Measurements from ENCODE around the gene CLIP2. TPM values are rescaled to one million over a fixed set of nuclear protein-coding genes. Genes with fewer than 3 reads are reported as not detected.
A peak's percentile ranks its signal among the peaks of the same experiment; 100 is the strongest.
"Not testable (repeated sequence)": the region's sequence is repeated elsewhere in the genome, so short reads cannot be mapped to it uniquely, and the experiment has no call there.

The CLIP2 gene
- 10 to 100 TPM in 1 of 2 donors, 1 to 10 TPM in 1; 3.2 to 13.4 TPM for total RNA-seq
- total RNA-seq = 4.8 to 12.4 reads per million in 2 donors

DNA sequence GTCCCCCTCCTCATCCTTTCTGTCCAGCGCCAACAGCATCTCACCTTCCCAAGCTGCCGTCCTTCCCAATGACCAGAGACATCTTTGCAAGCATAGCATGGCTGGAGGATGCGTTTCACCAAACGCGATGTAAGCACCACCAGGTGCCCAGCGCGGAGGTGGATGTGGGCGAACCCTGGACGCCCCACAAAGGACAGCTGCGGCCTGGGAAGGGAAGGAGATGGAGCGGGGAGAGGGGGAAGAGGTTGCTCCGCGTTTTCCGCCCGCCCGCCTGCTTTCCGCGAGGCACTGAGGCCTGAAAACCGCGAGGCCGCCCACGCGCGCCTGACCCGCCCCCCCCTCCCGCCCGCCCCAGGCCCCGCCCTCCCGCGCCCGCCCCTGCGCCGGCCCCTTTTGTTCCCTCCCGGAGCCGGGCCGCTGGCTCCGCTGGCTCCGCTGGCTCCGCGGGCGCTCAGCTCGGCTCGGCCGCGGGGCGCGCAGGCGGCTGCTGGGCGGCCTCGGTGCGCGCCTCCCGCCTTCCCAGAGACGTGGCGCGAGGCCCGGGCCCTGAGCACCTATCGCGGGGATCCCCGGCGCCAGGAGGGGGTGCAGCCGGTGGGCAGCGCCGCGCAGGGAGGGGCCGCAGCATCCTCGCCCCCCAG is at the start of gene CLIP2:
Gene CLIP2, plus strand, starts transcription at position 390 of the 641 bp plus-strand sequence. CDS start 28,140 bp downstream, outside the sequence.
- peaks cover 9% of the 10 kb centered on the region for H3K27me3 Mint-ChIP-seq

DNA sequence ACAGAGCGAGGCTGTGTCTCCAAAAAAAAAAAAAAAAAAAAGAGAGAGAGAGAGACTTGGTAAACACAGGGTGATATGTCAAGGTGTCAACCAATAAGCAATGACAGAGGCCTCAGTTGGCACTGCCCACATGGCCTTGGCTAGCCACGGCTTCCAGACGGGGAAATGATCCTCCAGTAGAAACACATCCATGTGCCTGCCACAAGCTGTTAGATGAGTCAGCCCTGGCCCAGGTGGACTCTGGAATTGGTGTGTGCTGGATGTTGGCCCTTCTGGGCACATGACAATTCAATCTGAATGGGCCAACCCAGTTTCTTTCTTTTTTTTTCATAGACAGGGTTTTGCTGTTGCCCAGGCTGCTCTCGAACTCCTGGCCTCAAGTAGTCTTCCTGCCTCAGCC is 48.7 kb upstream of the CLIP2 start:
- no peak for ATAC-seq
- no peak for DNase-seq
- H3K27me3 Mint-ChIP-seq = no peaks in the 10 kb centered on the region
- H3K4me1 Mint-ChIP-seq = peaks cover 4% of the 10 kb centered on the region
- no peak overlapping the region for H3K4me3 Mint-ChIP-seq
- no peak overlapping the region for H3K27ac Mint-ChIP-seq
- no peaks in the 10 kb centered on the region for H3K9me3 ChIP-seq (ENCODE audit: control insufficient read depth, low read length, poor library complexity, severe bottlenecking)
- H3K36me3 Mint-ChIP-seq (ENCODE audit: low read depth) = peaks cover 7% of the 10 kb centered on the region

More for the DNA sequence above, at the start of gene CLIP2:
- peaks cover 11% of the 10 kb centered on the region for H3K4me1 Mint-ChIP-seq
- no peaks in the 10 kb centered on the region for H3K9me3 ChIP-seq (ENCODE audit: control insufficient read depth, low read length, poor library complexity, severe bottlenecking)
- peak within 1 kb of the TSS; percentile 60 for H3K27ac Mint-ChIP-seq
- H3K36me3 Mint-ChIP-seq (ENCODE audit: low read depth) = no peaks in the 10 kb centered on the region
- peak; percentile 89 for ATAC-seq
- peak within 1 kb of the TSS; percentile 86 for H3K4me3 Mint-ChIP-seq
- peak; percentile 47 to 76 (median 73) for DNase-seq

GRCh38 chr7:74242122-74242443 is 47.1 kb upstream of the CLIP2 start:
- Mint-ChIP-seq H3K4me3 (no peak overlapping the region), H3K27me3 (no peaks in the 10 kb centered on the region), H3K4me1 (peaks cover 4% of the 10 kb centered on the region), H3K27ac (no peak overlapping the region), H3K36me3 (ENCODE audit: low read depth) (peaks cover 7% of the 10 kb centered on the region)
- no peaks in the 10 kb centered on the region for H3K9me3 ChIP-seq (ENCODE audit: control insufficient read depth, low read length, poor library complexity, severe bottlenecking)
- ATAC-seq = no peak
- no peak for DNase-seq

DNA sequence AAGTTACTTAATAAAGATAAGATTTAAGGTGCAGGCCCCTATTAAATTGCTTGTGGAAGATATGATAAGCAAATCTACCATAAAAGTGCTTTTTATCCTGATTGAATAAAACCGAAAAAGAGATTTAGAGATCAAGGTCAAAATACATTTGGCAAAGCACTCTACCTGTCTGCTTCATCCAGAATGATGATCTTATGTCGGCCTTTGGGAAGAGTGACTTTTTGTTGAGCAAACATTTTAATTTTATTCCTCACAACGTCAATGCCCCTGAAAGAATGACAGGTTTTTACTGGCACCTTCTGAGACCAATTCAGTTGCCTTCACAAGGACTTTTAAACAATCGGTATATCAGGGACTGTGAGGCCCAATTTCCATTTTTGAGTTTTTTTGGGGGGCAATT is 42.7 kb upstream of the CLIP2 start:
- no peak for DNase-seq
- ATAC-seq = no peak
- Mint-ChIP-seq H3K36me3 (ENCODE audit: low read depth) (peaks cover 6% of the 10 kb centered on the region), H3K4me1 (peaks cover 2% of the 10 kb centered on the region), H3K27ac (no peak overlapping the region), H3K4me3 (no peak overlapping the region), H3K27me3 (no peaks in the 10 kb centered on the region)
- H3K9me3 ChIP-seq (ENCODE audit: control insufficient read depth, low read length, poor library complexity, severe bottlenecking) = no peaks in the 10 kb centered on the region

DNA sequence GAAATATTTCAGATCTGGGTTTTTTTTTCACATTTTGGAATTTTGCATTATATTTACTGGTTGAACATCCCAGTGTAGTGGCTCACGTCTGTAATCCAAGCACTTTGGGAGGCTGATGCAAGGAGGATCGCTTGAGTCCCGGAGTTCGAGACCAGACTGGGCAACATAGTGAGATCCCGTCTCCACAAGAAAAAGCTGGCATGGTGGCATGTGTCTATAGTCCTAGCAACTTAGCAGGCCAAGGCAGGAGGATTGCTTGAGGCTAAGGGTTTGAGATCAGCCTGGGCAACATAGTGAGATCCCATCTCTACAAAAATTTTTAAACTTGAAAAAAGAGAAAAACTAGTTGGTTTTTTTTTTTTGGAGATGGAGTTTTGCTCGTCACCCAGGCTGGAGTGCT is 41.1 kb upstream of the CLIP2 start:
- no peaks in the 10 kb centered on the region for H3K4me1 Mint-ChIP-seq
- no peak overlapping the region for H3K27ac Mint-ChIP-seq
- no peak for ATAC-seq
- no peak for DNase-seq
- peaks cover 6% of the 10 kb centered on the region for H3K36me3 Mint-ChIP-seq (ENCODE audit: low read depth)
- H3K27me3 Mint-ChIP-seq = no peaks in the 10 kb centered on the region
- H3K9me3 ChIP-seq (ENCODE audit: control insufficient read depth, low read length, poor library complexity, severe bottlenecking) = no peaks in the 10 kb centered on the region
- no peak overlapping the region for H3K4me3 Mint-ChIP-seq

DNA sequence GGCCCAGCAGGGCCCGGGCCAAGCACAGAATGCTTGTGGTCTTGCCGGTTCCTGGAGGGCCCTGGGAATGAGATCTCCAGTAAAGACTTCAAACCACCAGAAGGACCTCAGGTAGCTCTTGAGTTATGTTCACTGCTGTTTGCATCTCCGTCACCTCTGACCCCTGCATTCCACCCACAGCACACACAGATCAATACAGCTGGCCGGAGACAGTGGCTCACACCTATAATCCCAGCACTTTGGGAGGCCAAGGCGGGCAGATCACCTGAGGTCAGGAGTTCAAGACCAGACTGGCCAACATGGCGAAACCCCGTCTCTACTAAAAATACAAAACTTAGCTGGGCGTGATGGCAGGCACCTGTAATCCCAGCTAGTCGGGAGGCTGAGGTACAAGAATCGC is 40.1 kb upstream of the CLIP2 start:
- not testable (repeated sequence) for DNase-seq; H3K36me3 Mint-ChIP-seq (ENCODE audit: low read depth); H3K27me3 Mint-ChIP-seq; H3K9me3 ChIP-seq (ENCODE audit: control insufficient read depth, low read length, poor library complexity, severe bottlenecking); H3K4me1 Mint-ChIP-seq; ATAC-seq; H3K4me3 Mint-ChIP-seq
- peak overlapping the region; percentile 16 for H3K27ac Mint-ChIP-seq

GRCh38 chr7:74252893-74253292 is 36.3 kb upstream of the CLIP2 start:
- H3K4me3 Mint-ChIP-seq = peak overlapping the region; percentile 66
- H3K27me3 Mint-ChIP-seq = no peaks in the 10 kb centered on the region
- H3K36me3 Mint-ChIP-seq (ENCODE audit: low read depth) = peaks cover 6% of the 10 kb centered on the region
- no peak for DNase-seq
- no peaks in the 10 kb centered on the region for H3K9me3 ChIP-seq (ENCODE audit: control insufficient read depth, low read length, poor library complexity, severe bottlenecking)
- H3K4me1 Mint-ChIP-seq = peaks cover 5% of the 10 kb centered on the region
- no peak overlapping the region for H3K27ac Mint-ChIP-seq
- no peak for ATAC-seq

DNA sequence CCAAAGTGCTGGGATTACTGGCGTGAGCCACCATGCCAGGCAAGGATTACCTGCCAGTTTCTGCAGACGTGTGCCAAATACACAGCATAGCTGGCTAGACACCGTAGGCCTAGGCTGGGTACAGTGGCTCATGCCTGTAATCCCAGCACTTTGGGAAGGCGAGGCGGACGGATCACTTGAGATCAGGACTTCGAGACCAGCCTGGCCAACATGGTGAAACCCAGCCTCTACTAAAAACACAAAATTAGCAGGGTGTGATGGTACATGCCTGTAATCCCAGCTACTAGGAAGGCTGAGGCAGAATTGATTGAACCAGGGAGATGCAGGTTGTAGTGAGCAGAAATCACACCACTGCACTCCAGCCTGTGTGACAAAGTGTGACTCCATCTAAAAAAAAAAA is 35.9 kb upstream of the CLIP2 start:
- Mint-ChIP-seq H3K36me3 (ENCODE audit: low read depth) (peaks cover 6% of the 10 kb centered on the region), H3K27ac (peak overlapping the region; percentile 91), H3K4me3 (peak overlapping the region; percentile 31), H3K27me3 (no peaks in the 10 kb centered on the region), H3K4me1 (peaks cover 5% of the 10 kb centered on the region)
- no peak for ATAC-seq
- no peak for DNase-seq
- H3K9me3 ChIP-seq (ENCODE audit: control insufficient read depth, low read length, poor library complexity, severe bottlenecking) = no peaks in the 10 kb centered on the region

- Mint-ChIP-seq H3K36me3 (ENCODE audit: low read depth) (peaks cover 6% of the 10 kb centered on the region), H3K27ac (peak overlapping the region; percentile 91), H3K4me3 (peak overlapping the region; percentile 96), H3K4me1 (peaks cover 5% of the 10 kb centered on the region), H3K27me3 (no peaks in the 10 kb centered on the region)
- H3K9me3 ChIP-seq (ENCODE audit: control insufficient read depth, low read length, poor library complexity, severe bottlenecking) = no peaks in the 10 kb centered on the region
- DNase-seq (no peak), ATAC-seq (peak; percentile 15)
These were observed 35.4 kb upstream of the CLIP2 start for GRCh38 chr7:74253835-74254128.

GRCh38 chr7:74254129-74254857 is 34.9 kb upstream of the CLIP2 start, which contains the start of gene RFC2:
Gene RFC2, minus strand, starts transcription at chr7:74254399. Its CDS starts 16 bp downstream, at chr7:74254383.
- Mint-ChIP-seq H3K4me3 (peak within 1 kb of the TSS; percentile 96), H3K27ac (peak within 1 kb of the TSS; percentile 91), H3K4me1 (peaks cover 5% of the 10 kb centered on the region), H3K27me3 (no peaks in the 10 kb centered on the region), H3K36me3 (ENCODE audit: low read depth) (peaks cover 6% of the 10 kb centered on the region)
- peak; percentile 95 to 99 (median 95) for DNase-seq
- no peaks in the 10 kb centered on the region for H3K9me3 ChIP-seq (ENCODE audit: control insufficient read depth, low read length, poor library complexity, severe bottlenecking)
- peak; percentile 96 for ATAC-seq

DNA sequence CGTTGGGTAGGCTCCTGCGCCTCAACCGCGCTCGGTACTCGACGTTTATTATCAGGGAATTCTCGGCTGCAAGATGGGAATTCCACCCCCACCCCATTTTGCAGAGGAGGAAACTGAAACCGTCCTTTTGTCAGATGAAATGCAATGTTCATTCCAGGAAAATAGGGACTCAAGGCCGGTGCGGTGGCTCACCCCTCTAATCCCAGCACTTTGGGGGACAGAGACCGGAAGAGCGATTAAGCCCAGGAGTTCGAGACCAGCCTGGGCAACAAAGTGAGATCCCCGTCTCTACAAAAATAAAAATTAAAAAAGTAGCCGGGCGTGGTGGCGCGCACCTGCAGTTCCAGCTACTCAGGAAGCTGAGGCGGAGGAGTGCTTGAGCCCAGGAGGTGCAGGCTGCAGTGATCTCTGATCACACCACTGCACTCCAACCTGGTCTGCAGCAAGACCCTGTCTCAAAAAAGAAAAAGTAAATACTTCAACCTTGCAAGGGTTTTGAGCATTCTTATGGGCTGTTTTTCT is 34.3 kb upstream of the CLIP2 start:
- H3K27ac Mint-ChIP-seq = peak overlapping the region; percentile 91
- no peak for DNase-seq
- H3K27me3 Mint-ChIP-seq = no peaks in the 10 kb centered on the region
- peaks cover 6% of the 10 kb centered on the region for H3K36me3 Mint-ChIP-seq (ENCODE audit: low read depth)
- ATAC-seq = no peak
- H3K4me3 Mint-ChIP-seq = peak overlapping the region; percentile 96
- H3K4me1 Mint-ChIP-seq = peaks cover 5% of the 10 kb centered on the region
- no peaks in the 10 kb centered on the region for H3K9me3 ChIP-seq (ENCODE audit: control insufficient read depth, low read length, poor library complexity, severe bottlenecking)

- H3K9me3 ChIP-seq (ENCODE audit: control insufficient read depth, low read length, poor library complexity, severe bottlenecking); H3K36me3 Mint-ChIP-seq (ENCODE audit: low read depth); H3K27me3 Mint-ChIP-seq; H3K4me1 Mint-ChIP-seq; ATAC-seq; DNase-seq: not testable (repeated sequence)
- peak overlapping the region; percentile 91 for H3K27ac Mint-ChIP-seq
- H3K4me3 Mint-ChIP-seq = peak overlapping the region; percentile 19
These were observed 33.7 kb upstream of the CLIP2 start for GRCh38 chr7:74255461-74255860.

DNA sequence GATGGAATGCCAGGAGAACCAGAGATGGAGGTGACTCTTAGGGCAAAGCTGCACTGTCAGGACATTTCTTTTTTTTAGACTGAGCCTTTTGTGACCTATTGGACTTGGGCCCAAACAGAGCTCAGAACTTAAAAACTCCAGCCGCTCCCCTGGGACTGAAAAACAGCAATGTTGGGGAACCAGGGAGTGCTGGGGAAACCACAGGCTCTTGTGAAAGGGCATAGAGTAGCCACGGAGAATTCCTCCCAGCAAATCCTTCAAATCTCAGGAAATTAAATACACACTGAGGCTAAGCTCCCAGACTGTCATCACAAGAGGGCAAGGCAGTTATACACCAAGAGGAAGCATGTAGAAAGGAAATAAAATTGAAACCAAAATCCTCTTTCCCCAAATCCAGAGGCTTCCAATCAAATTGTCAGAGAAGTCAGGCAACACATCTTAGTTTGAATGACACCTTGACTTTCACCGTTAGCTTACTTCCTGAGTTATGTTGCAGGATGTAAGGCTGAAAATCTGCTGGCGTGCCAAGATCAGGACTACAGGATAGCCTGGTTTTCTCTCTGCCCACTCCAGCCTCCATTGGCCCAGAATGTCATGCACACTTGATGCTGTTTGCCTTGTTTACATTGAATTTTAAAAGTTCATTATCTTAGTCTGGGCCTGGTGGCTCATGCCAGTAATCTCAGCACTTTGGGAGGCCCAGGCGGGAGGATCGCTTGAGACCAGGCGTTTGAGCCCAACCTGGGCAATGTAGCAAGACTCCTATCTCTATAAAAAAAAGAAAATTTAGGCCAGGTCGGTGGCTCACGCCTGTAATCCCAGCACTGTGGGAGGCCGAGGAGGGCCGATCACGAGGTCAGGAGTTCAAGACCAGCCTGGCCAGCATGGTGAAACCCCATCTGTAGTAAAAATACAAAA is 32.5 kb upstream of the CLIP2 start:
- ATAC-seq = no peak

More for the DNA sequence above, 32.5 kb upstream of the CLIP2 start:
- Mint-ChIP-seq H3K4me1 (peaks cover 5% of the 10 kb centered on the region), H3K27ac (peak overlapping the region; percentile 77), H3K36me3 (ENCODE audit: low read depth) (peaks cover 2% of the 10 kb centered on the region), H3K4me3 (no peak overlapping the region), H3K27me3 (no peaks in the 10 kb centered on the region)
- H3K9me3 ChIP-seq (ENCODE audit: control insufficient read depth, low read length, poor library complexity, severe bottlenecking) = no peaks in the 10 kb centered on the region
- DNase-seq = no peak
